ENCODE data around the gene CFAP77. TPM values are rescaled to one million over a fixed set of nuclear protein-coding genes. Genes with fewer than 3 reads are reported as not detected.

CFAP77 gene
- total and polyA plus RNA-seq, 2 of the 4 experiments (the other 2 are of a cell fraction) = not detected

- 20% methylated on average over 1 of the region's 8 CpGs; no CpG with 5 or more reads in 1 of the 2 experiments for WGBS, 2 experiments (ENCODE audit: extremely low coverage in 2 of 2, insufficient read length in 1 of 2)
These were observed 104.8 kb downstream of the CFAP77 start for GRCh38 chr9:132514821-132515220.

More at GRCh38 chr9:132514821-132515220, 104.8 kb downstream of the CFAP77 start:
- intact Hi-C loops (cut with micrococcal nuclease) (no loop called here), dilution Hi-C loops (cut with HindIII; ENCODE audit: low sequenced_read_pairs, unreplicated experiment) (no loop called here), in situ Hi-C loops (cut with MboI; ENCODE audit: low sequenced_read_pairs) (no loop called here)
- H2BK15ac ChIP-seq (ENCODE audit: low read depth, low read length) = no peak overlapping the region
- no peak overlapping the region for H2BK120ac ChIP-seq (ENCODE audit: low read depth, low read length)
- H3K9me1 ChIP-seq (ENCODE audit: insufficient read depth, low read length) = no peaks in the 10 kb centered on the region
- H3K56ac ChIP-seq (ENCODE audit: extremely low read depth, insufficient read depth, low read length) = no peak overlapping the region
- H2AK5ac ChIP-seq (ENCODE audit: low read depth, low read length) = no peak overlapping the region
- no peak overlapping the region for H3K18ac ChIP-seq (ENCODE audit: low read depth, low read length)
- no peaks in the 10 kb centered on the region for H3K4me1 ChIP-seq (ENCODE audit: control insufficient read depth, insufficient read depth, low read length)
- no peak overlapping the region for H4K5ac ChIP-seq (ENCODE audit: low read depth, low read length)
- no peak overlapping the region for H3K4me3 ChIP-seq (ENCODE audit: insufficient read depth, low read depth, low read length)
- CTCF ChIA-PET = no interaction called here
- H3K4me2 ChIP-seq (ENCODE audit: low read depth, low read length) = no peak overlapping the region
- no peaks in the 10 kb centered on the region for H3K79me1 ChIP-seq (ENCODE audit: low read depth in 1 of 2, low read length in 2 of 2)
- H2AK9ac ChIP-seq (replicated peaks; ENCODE audit: low read depth, low read length, poor library complexity) = no peak overlapping the region
- no peak overlapping the region for H2BK5ac ChIP-seq (ENCODE audit: low read depth, low read length, poor library complexity, severe bottlenecking)
- H3K27me3 ChIP-seq (ENCODE audit: control insufficient read depth, insufficient read depth, low read length) = peaks cover 53% of the 10 kb centered on the region
- H3K9ac ChIP-seq (ENCODE audit: low read depth, low read length) = no peak overlapping the region
- no peak overlapping the region for H4K91ac ChIP-seq (ENCODE audit: insufficient read depth, low read depth, low read length)
- no peak overlapping the region for H2BK20ac ChIP-seq (ENCODE audit: low read depth, low read length)
- POLR2A ChIA-PET (ENCODE audit: unreplicated experiment) = no interaction called here
- H4K20me1 ChIP-seq (ENCODE audit: insufficient read depth, low read length) = no peaks in the 10 kb centered on the region
- TF ChIP-seq USF2 (IDR thresholded peaks at IDR 0.05; ENCODE audit: low read depth, low read length) (no peak), MAFK (IDR thresholded peaks at IDR 0.05; ENCODE audit: low read depth, low read length) (no peak), FOS (IDR thresholded peaks at IDR 0.05; ENCODE audit: low read depth, low read length) (no peak), POLR2A (IDR thresholded peaks at IDR 0.05; ENCODE audit: low read depth, low read length) (no peak), SMC3 (IDR thresholded peaks at IDR 0.05; ENCODE audit: low read depth, low read length) (no peak), MXI1 (IDR thresholded peaks at IDR 0.05; ENCODE audit: borderline replicate concordance, low read depth, low read length) (no peak), RFX5 (IDR thresholded peaks at IDR 0.05; ENCODE audit: low read depth, low read length) (no peak), ELK1 (IDR thresholded peaks at IDR 0.05; ENCODE audit: borderline replicate concordance, low read depth, low read length) (no peak), CHD1 (IDR thresholded peaks at IDR 0.05; ENCODE audit: low read depth, low read length) (no peak), CTCF (conservative IDR thresholded peaks at IDR 0.05; ENCODE audit: low read depth, low read length) (no peak), NFE2L2 (IDR thresholded peaks at IDR 0.05; ENCODE audit: low read depth, low read length) (no peak), MAZ (IDR thresholded peaks at IDR 0.05; ENCODE audit: borderline replicate concordance, low read depth, low read length) (no peak), RAD21 (IDR thresholded peaks at IDR 0.05; ENCODE audit: low read length) (no peak), RCOR1 (IDR thresholded peaks at IDR 0.05; ENCODE audit: insufficient replicate concordance, low read length) (no peak), BHLHE40 (IDR thresholded peaks at IDR 0.05; ENCODE audit: low read depth, low read length) (no peak), CEBPB (IDR thresholded peaks at IDR 0.05; ENCODE audit: low read depth, low read length) (no peak)
- no peaks in the 10 kb centered on the region for H3K36me3 ChIP-seq (ENCODE audit: control insufficient read depth, insufficient read depth, low read length)
- H3K27ac ChIP-seq (ENCODE audit: insufficient read depth, low read length) = no peak overlapping the region
- H3K4ac ChIP-seq (ENCODE audit: low read depth, low read length) = no peak overlapping the region
- H3K14ac ChIP-seq (replicated peaks; ENCODE audit: low read depth, low read length) = no peak overlapping the region
- H2AFZ ChIP-seq (replicated peaks; ENCODE audit: low read length, poor library complexity) = no peak overlapping the region
- DNase-seq (no peak), ATAC-seq (ENCODE audit: low read depth) (no peak)
- BruUV-seq (replicated peaks) = no TSS peak
- H3K23ac ChIP-seq (ENCODE audit: low read depth, low read length) = no peak overlapping the region
- H3K9me3 ChIP-seq (ENCODE audit: control insufficient read depth, insufficient read depth, low read length) = no peaks in the 10 kb centered on the region
- no peak overlapping the region for H4K8ac ChIP-seq (ENCODE audit: low read depth in 2 of 2, low read length in 2 of 2)
